H1 (cell line): ENCODE results near the gene AKAP7. TPM values are rescaled to one million over a fixed set of nuclear protein-coding genes. Genes with fewer than 3 reads are reported as not detected.

Source experiments
- CTCF ChIA-PET: fragments of 300-600 bp; sonication (Branson Sonifier 250); formaldehyde crosslinking; loops from one replicate; lab custom pipeline; 2021; ENCODE audit not compliant: partially characterized antibody; lab: Charles Lee
- POLR2A ChIA-PET: fragments of 300-600 bp; sonication (Branson Sonifier 250); formaldehyde crosslinking; loops from one replicate; lab custom pipeline; 2021; ENCODE audit warnings: inconsistent platforms; ENCODE audit not compliant: partially characterized antibody; lab: Charles Lee
- DNase-seq, 2 experiments: peaks; one replicate each; pipeline versions ENCODE4 v3.0.0 to v3.0.0-alpha.2; 2010 to 2022; ENCODE audit warnings: low spot score in 2 of 2, low read depth in 1 of 2, mixed read lengths in 1 of 2
- FAIRE-seq: peaks from 2 replicates; lab custom pipeline; 2011; peaks lifted over from hg19 to GRCh38; lab: Jason Lieb, UNC
- H2AFZ ChIP-seq: 2 replicates; pipeline ENCODE4 v1.8.1; 2012; ENCODE audit warnings: low read length, inconsistent platforms
- H2AK5ac ChIP-seq: 2 replicates; pipeline ENCODE4 v1.6.1; 2013; ENCODE audit warnings: low read depth, low read length
- H2BK120ac ChIP-seq: replicated peaks from 2 replicates; pipeline ENCODE3; 2013; ENCODE audit warnings: low read depth, low read length, inconsistent platforms
- H2BK12ac ChIP-seq: 2 replicates; pipeline ENCODE4 v1.6.1; 2013; ENCODE audit warnings: low read depth, low read length
- H2BK15ac ChIP-seq: 2 replicates; pipeline ENCODE4 v1.6.1; 2013; ENCODE audit warnings: low read length
- H2BK20ac ChIP-seq: 2 replicates; pipeline ENCODE4 v1.6.1; 2013; ENCODE audit warnings: low read length
- H2BK5ac ChIP-seq: 2 replicates; pipeline ENCODE4 v1.6.1; 2013; ENCODE audit warnings: low read depth, low read length
- H3K14ac ChIP-seq: 2 replicates; pipeline ENCODE4 v1.6.1; 2013; ENCODE audit warnings: inconsistent platforms; ENCODE audit not compliant: insufficient read length
- H3K18ac ChIP-seq: 2 replicates; pipeline ENCODE4 v1.6.1; 2013; ENCODE audit warnings: low read length; ENCODE audit errors: extremely low read depth
- H3K23ac ChIP-seq: 2 replicates; pipeline ENCODE4 v1.6.1; 2013; ENCODE audit warnings: inconsistent platforms; ENCODE audit not compliant: insufficient read length
- H3K23me2 ChIP-seq: 2 replicates; pipeline ENCODE4 v1.6.1; 2013; ENCODE audit warnings: low read depth, low read length
- H3K27ac ChIP-seq: 2 replicates; pipeline ENCODE4 v1.6.1; 2011; ENCODE audit warnings: low read depth, low read length, inconsistent platforms
- H3K27me3 ChIP-seq, 4 experiments: replicated peaks in 1 of 4; 1 replicate in 1 of 4; 2 replicates in 3 of 4; pipeline versions ENCODE4 v1.6.1 to v1.8.1; 2011 to 2013; ENCODE audit warnings: low read length in 3 of 4, mild to moderate bottlenecking in 3 of 4, inconsistent platforms in 2 of 4, mixed read lengths in 2 of 4, moderate library complexity in 1 of 4; ENCODE audit not compliant: control insufficient read depth in 3 of 4, insufficient read depth in 3 of 4; ENCODE audit errors: extremely low read depth in 1 of 4
- H3K36me3 ChIP-seq, 4 experiments: 2 replicates each; pipeline versions ENCODE4 v1.6.1 to v1.8.1; 2011 to 2013; ENCODE audit warnings: mild to moderate bottlenecking in 4 of 4, low read length in 3 of 4, moderate library complexity in 2 of 4, control low read depth in 1 of 4, inconsistent platforms in 1 of 4; ENCODE audit not compliant: insufficient read depth in 4 of 4, control insufficient read depth in 2 of 4
- H3K4ac ChIP-seq: replicated peaks from 2 replicates; pipeline ENCODE3; 2013; ENCODE audit warnings: low read length, low read depth, mixed read lengths, inconsistent platforms; ENCODE audit not compliant: insufficient read length
- H3K4me1 ChIP-seq, 4 experiments: replicated peaks in 1 of 4; 1 replicate in 1 of 4; 2 replicates in 3 of 4; pipeline versions ENCODE4 v1.6.1 to v1.8.1; 2011 to 2013; ENCODE audit warnings: low read length in 3 of 4, inconsistent platforms in 2 of 4, mixed read lengths in 1 of 4; ENCODE audit not compliant: insufficient read depth in 4 of 4, control insufficient read depth in 3 of 4
- H3K4me2 ChIP-seq, 2 experiments: 2 replicates each; pipeline versions ENCODE4 v1.6.1 to v1.8.1; 2011 to 2013; ENCODE audit warnings: low read depth in 2 of 2, low read length in 2 of 2, control low read depth in 1 of 2, inconsistent platforms in 1 of 2, mild to moderate bottlenecking in 1 of 2; ENCODE audit not compliant: insufficient read depth in 1 of 2
- H3K4me3 ChIP-seq, 4 experiments: fragments of 200-600, 300-600 bp in 1 of 4; sonication (generic), shearing (Covaris generic), sonication (Bioruptor Twin) in 1 of 4; 2 replicates each; pipeline versions ENCODE4 v1.5.1 to v1.8.1; 2011 to 2016; ENCODE audit warnings: low read length in 4 of 4, low read depth in 3 of 4, control low read depth in 2 of 4, inconsistent platforms in 2 of 4, mild to moderate bottlenecking in 2 of 4, mixed read lengths in 1 of 4, moderate library complexity in 1 of 4; ENCODE audit not compliant: insufficient read depth in 2 of 4; ENCODE audit errors: extremely low read depth in 1 of 4
- H3K56ac ChIP-seq: replicated peaks from 2 replicates; pipeline ENCODE3; 2013; ENCODE audit warnings: low read depth, mild to moderate bottlenecking, mixed read lengths, low read length, inconsistent platforms; ENCODE audit not compliant: insufficient read length
- H3K79me1 ChIP-seq: 2 replicates; pipeline ENCODE4 v1.6.1; 2013; ENCODE audit warnings: low read depth, low read length, control low read depth
- H3K79me2 ChIP-seq, 2 experiments: 2 replicates each; pipeline versions ENCODE4 v1.6.1 to v1.8.1; 2012 to 2013; ENCODE audit warnings: low read length in 2 of 2, mild to moderate bottlenecking in 2 of 2, inconsistent platforms in 1 of 2; ENCODE audit not compliant: insufficient read depth in 2 of 2, control insufficient read depth in 1 of 2
- H3K9ac ChIP-seq, 4 experiments: replicated peaks in 1 of 4; 1 replicate in 1 of 4; 2 replicates in 3 of 4; pipeline versions ENCODE4 v1.6.1 to v1.8.1; 2011 to 2013; ENCODE audit warnings: low read depth in 3 of 4, low read length in 3 of 4, control low read depth in 2 of 4, mild to moderate bottlenecking in 2 of 4, moderate library complexity in 2 of 4, inconsistent platforms in 1 of 4; ENCODE audit errors: extremely low read depth in 1 of 4
- H3K9me3 ChIP-seq, 2 experiments: 2 replicates each; pipeline versions ENCODE4 v1.6.1 to v1.8.1; 2012 to 2013; ENCODE audit warnings: mild to moderate bottlenecking in 2 of 2, moderate library complexity in 2 of 2, control low read depth in 1 of 2, inconsistent platforms in 1 of 2, low read depth in 1 of 2, low read length in 1 of 2, mixed read lengths in 1 of 2; ENCODE audit not compliant: insufficient read depth in 2 of 2
- H4K20me1 ChIP-seq, 2 experiments: replicated peaks in 1 of 2; 2 replicates each; pipeline versions ENCODE3 to v1.8.1; 2011 to 2013; ENCODE audit warnings: inconsistent platforms in 2 of 2, low read length in 2 of 2, mild to moderate bottlenecking in 1 of 2; ENCODE audit not compliant: insufficient read depth in 2 of 2, control insufficient read depth in 1 of 2
- H4K5ac ChIP-seq: 2 replicates; pipeline ENCODE4 v1.6.1; 2013; ENCODE audit warnings: low read length, low read depth, mixed read lengths, inconsistent platforms; ENCODE audit not compliant: insufficient read length
- H4K8ac ChIP-seq: 2 replicates; pipeline ENCODE4 v1.8.0; 2013; ENCODE audit warnings: mild to moderate bottlenecking, moderate library complexity, low read length, inconsistent platforms; ENCODE audit not compliant: insufficient read depth; ENCODE audit errors: extremely low read depth
- H4K91ac ChIP-seq: replicated peaks from 2 replicates; pipeline ENCODE3; 2013; ENCODE audit warnings: low read length, mixed read lengths, inconsistent platforms; ENCODE audit not compliant: insufficient read length
- CEBPB ChIP-seq: IDR thresholded peaks from 2 replicates; pipeline ENCODE4 v1.6.1; 2012; ENCODE audit warnings: low read depth, low read length
- POLR2AphosphoS5 ChIP-seq: IDR thresholded peaks from 2 replicates; pipeline ENCODE4 v1.6.1; 2011; ENCODE audit warnings: low read depth, low read length
- RBBP5 ChIP-seq: IDR thresholded peaks from 2 replicates; pipeline ENCODE4 v1.7.1; 2012; ENCODE audit warnings: low read depth, mild to moderate bottlenecking, inconsistent platforms, low read length, moderate library complexity, borderline replicate concordance
- RFX5 ChIP-seq: IDR thresholded peaks from 2 replicates; pipeline ENCODE4 v1.6.1; 2011; ENCODE audit warnings: low read depth, low read length, improper control_type of control experiment, borderline replicate concordance
- SAP30 ChIP-seq: fragments of 300-600 bp; sonication (generic); IDR thresholded peaks from 2 replicates; pipeline ENCODE4 v1.7.1; 2012; ENCODE audit warnings: low read length, moderate library complexity, mild to moderate bottlenecking, inconsistent platforms; ENCODE audit not compliant: insufficient read depth, insufficient replicate concordance
- SP2 ChIP-seq: IDR thresholded peaks from 2 replicates; pipeline ENCODE4 v1.6.1; 2012; ENCODE audit warnings: mild to moderate bottlenecking, low read length, inconsistent platforms
- SP4 ChIP-seq: IDR thresholded peaks from 2 replicates; pipeline ENCODE4 v1.6.1; 2012; ENCODE audit warnings: low read length, inconsistent platforms
- TAF1 ChIP-seq: IDR thresholded peaks from 2 replicates; pipeline ENCODE4 v1.6.1; 2011; ENCODE audit warnings: mild to moderate bottlenecking, low read depth, low read length
- WGBS, 2 experiments: shearing (Covaris generic) in 1 of 2; methylation state at CpG; one replicate each; pipeline versions ENCODE4 v1.1.6 to v1.1.7; 2013 to 2015; ENCODE audit warnings: low lambda C conversion rate in 2 of 2, mixed read lengths in 2 of 2, inconsistent platforms in 1 of 2, low coverage in 1 of 2, missing lambda C conversion rate in 1 of 2; ENCODE audit not compliant: insufficient replicate concordance in 2 of 2, insufficient coverage in 1 of 2, insufficient read length in 1 of 2; ENCODE audit errors: extremely low coverage in 1 of 2, missing lambda C conversion rate in 1 of 2; 5-methylcytosine and 5-hydroxymethylcytosine counted together
- polyA plus RNA-seq, 7 experiments: library from polyadenylated mRNA; depleted of rRNA in 3 of 7; stranded (reverse) in 5 of 7; unstranded in 2 of 7; fragments of >200 nt in 5 of 7; fragments of 200-250 nt in 2 of 7; gene quantifications; 1 replicate in 5 of 7; 2 replicates in 1 of 7; 4 replicates in 1 of 7; pipeline versions ENCODE4 v1.2.1 to v1.2.3, GENCODE V29; 2011 to 2013; ENCODE audit warnings: missing spikeins in 2 of 7, mixed read lengths in 2 of 7
- total RNA-seq: library from RNA; stranded (reverse); fragmentation: NEBNext Ultra II Directional; extraction: Animal tissue kit (Norgen Biotek cat#: 25700); gene quantifications from 2 replicates; pipeline ENCODE4 v1.2.1, GENCODE V29; 2021
- TF ChIP-seq, protein P1 (sequence below), 3 experiments: IDR thresholded peaks; 1 replicate in 2 of 3; 2 replicates in 1 of 3; pipeline versions ENCODE4 v1.5.1 to v1.6.1; 2011; ENCODE audit warnings: low read length in 3 of 3, mild to moderate bottlenecking in 3 of 3, inconsistent platforms in 2 of 3, low read depth in 1 of 3, moderate library complexity in 1 of 3; ENCODE audit not compliant: insufficient read depth in 1 of 3; ENCODE audit errors: control extremely low read depth in 1 of 3
- TF ChIP-seq, protein P2 (sequence below): IDR thresholded peaks from 2 replicates; pipeline ENCODE4 v1.6.1; 2012; ENCODE audit warnings: inconsistent platforms

AKAP7 gene
- total and polyA plus RNA-seq, 2 of the 8 experiments (the other 6 are each of a cell fraction or from before 2014, with no cell fraction given), result 4.7 to 16.9 TPM

DNA sequence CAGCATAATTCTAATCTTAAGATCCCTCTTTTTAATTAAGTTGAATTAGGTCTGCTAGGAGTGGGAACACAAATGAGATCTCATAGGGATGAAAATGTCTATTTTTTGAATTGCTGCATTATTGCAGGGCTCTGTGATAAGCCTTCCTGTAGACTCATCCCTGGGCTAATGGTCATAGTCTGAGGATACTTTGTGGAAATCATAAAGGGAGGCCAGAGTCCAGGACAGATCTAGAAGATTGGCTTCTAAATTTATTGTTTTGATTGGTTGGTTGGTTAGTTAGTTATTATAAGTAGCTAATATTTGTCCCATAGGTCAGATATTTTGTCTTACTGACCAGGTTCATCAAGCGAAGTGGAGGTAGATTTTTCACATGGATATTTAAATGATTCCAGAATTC, 142.3 kb downstream of the AKAP7 start:
- no peak overlapping the region for H3K23ac ChIP-seq
- no peak overlapping the region for H3K56ac ChIP-seq
- no peaks in the 10 kb centered on the region for H3K36me3 ChIP-seq
- no peak overlapping the region for H2AFZ ChIP-seq
- no peak overlapping the region for H3K14ac ChIP-seq
- H3K4me1 ChIP-seq, result peaks cover 3 to 10% (median 4%) of the 10 kb centered on the region in 4 experiments; a peak in 5 of 7 replicates
- H2BK15ac ChIP-seq, result no peak overlapping the region
- ChIA-PET CTCF (interaction anchor here (0.6 kb wide), 1 partner anchor 80 kb away, joined by 3 read pairs; no protein-coding TSS in a partner anchor), POLR2A (no interaction called here)
- 90% methylated on average over 1 of the region's 1 CpG; no CpG with 5 or more reads in 1 of the 2 experiments for WGBS, 2 experiments
- no peak overlapping the region for H3K27ac ChIP-seq
- no peak overlapping the region for H2AK5ac ChIP-seq
- no peak for DNase-seq
- H3K27me3 ChIP-seq, result no peaks in the 10 kb centered on the region
- no peaks in the 10 kb centered on the region for H3K9me3 ChIP-seq
- H2BK120ac ChIP-seq, result no peak overlapping the region
- no peak overlapping the region for H3K4ac ChIP-seq
- H2BK12ac ChIP-seq, result no peak overlapping the region
- no peak overlapping the region for H3K18ac ChIP-seq
- H2BK20ac ChIP-seq, result no peak overlapping the region
- H4K91ac ChIP-seq, result no peak overlapping the region
- no peak overlapping the region for H4K8ac ChIP-seq
- no peak overlapping the region for H4K5ac ChIP-seq
- H3K23me2 ChIP-seq, result no peaks in the 10 kb centered on the region
- no peaks in the 10 kb centered on the region for H4K20me1 ChIP-seq
- no peak overlapping the region for H2BK5ac ChIP-seq
- no peak overlapping the region for H3K9ac ChIP-seq
- FAIRE-seq, result no peak
- H3K79me1 ChIP-seq, result no peaks in the 10 kb centered on the region; the same call in 1 of the 2 replicates
- H3K79me2 ChIP-seq, result no peaks in the 10 kb centered on the region
- no peak overlapping the region for H3K4me2 ChIP-seq
- H3K4me3 ChIP-seq, result no peak overlapping the region
- TF ChIP-seq TAF1 (no peak), CEBPB (no peak), SP2 (no peak), SAP30 (no peak), RBBP5 (no peak), RFX5 (no peak), POLR2AphosphoS5 (no peak), SP4 (no peak)
- TF ChIP-seq, protein P1, sequence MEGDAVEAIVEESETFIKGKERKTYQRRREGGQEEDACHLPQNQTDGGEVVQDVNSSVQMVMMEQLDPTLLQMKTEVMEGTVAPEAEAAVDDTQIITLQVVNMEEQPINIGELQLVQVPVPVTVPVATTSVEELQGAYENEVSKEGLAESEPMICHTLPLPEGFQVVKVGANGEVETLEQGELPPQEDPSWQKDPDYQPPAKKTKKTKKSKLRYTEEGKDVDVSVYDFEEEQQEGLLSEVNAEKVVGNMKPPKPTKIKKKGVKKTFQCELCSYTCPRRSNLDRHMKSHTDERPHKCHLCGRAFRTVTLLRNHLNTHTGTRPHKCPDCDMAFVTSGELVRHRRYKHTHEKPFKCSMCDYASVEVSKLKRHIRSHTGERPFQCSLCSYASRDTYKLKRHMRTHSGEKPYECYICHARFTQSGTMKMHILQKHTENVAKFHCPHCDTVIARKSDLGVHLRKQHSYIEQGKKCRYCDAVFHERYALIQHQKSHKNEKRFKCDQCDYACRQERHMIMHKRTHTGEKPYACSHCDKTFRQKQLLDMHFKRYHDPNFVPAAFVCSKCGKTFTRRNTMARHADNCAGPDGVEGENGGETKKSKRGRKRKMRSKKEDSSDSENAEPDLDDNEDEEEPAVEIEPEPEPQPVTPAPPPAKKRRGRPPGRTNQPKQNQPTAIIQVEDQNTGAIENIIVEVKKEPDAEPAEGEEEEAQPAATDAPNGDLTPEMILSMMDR (IDR thresholded peaks at IDR 0.05; ENCODE audit: control extremely low read depth in 1 of 3, insufficient read depth in 1 of 3, low read depth in 1 of 3, low read length in 3 of 3), result no peak
- TF ChIP-seq, protein P2, sequence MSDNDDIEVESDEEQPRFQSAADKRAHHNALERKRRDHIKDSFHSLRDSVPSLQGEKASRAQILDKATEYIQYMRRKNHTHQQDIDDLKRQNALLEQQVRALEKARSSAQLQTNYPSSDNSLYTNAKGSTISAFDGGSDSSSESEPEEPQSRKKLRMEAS, result no peak
